GM23248 (cell line): ENCODE data around the gene MADCAM1. TPM values are rescaled to one million over a fixed set of nuclear protein-coding genes. Genes with fewer than 3 reads are reported as not detected.

ENCODE experiments used
- DNase-seq: peaks from one replicate; pipeline ENCODE4 v3.0.0-alpha.2; 2015
- H2AFZ ChIP-seq: fragments of 200-600 bp; sonication (generic); 2 replicates; pipeline ENCODE4 v1.6.1; 2016; ENCODE audit warnings: antibody characterized with exemption
- H3F3A ChIP-seq: fragments of 200-600 bp; sonication (generic); 2 replicates; pipeline ENCODE4 v1.6.1; 2016; ENCODE audit warnings: mild to moderate bottlenecking, antibody characterized with exemption, mixed run types; ENCODE audit not compliant: insufficient read depth
- H3K27ac ChIP-seq: fragments of 200-600 bp; sonication (generic); 2 replicates; pipeline ENCODE4 v1.5.1; 2016; ENCODE audit warnings: mild to moderate bottlenecking
- H3K27me3 ChIP-seq: fragments of 200-600 bp; sonication (generic); replicated peaks from 2 replicates; pipeline ENCODE4 v1.6.1; 2016; ENCODE audit warnings: mild to moderate bottlenecking; ENCODE audit not compliant: insufficient read depth
- H3K36me3 ChIP-seq: fragments of 200-600 bp; sonication (generic); 2 replicates; pipeline ENCODE4 v1.6.1; 2016; ENCODE audit warnings: low read depth, mild to moderate bottlenecking
- H3K4me1 ChIP-seq: fragments of 200-600 bp; sonication (generic); 2 replicates; pipeline ENCODE4 v1.6.1; 2016; ENCODE audit warnings: mild to moderate bottlenecking; ENCODE audit not compliant: insufficient read depth
- H3K4me2 ChIP-seq: fragments of 200-600 bp; sonication (generic); one replicate; pipeline ENCODE4 v1.6.1; 2016; ENCODE audit warnings: mild to moderate bottlenecking; ENCODE audit not compliant: unreplicated experiment
- H3K4me3 ChIP-seq: fragments of 200-600 bp; sonication (generic); 2 replicates; pipeline ENCODE4 v1.5.1; 2016; ENCODE audit warnings: mild to moderate bottlenecking
- H3K79me2 ChIP-seq: fragments of 200-600 bp; sonication (generic); 2 replicates; pipeline ENCODE4 v1.6.1; 2016; ENCODE audit warnings: mild to moderate bottlenecking; ENCODE audit not compliant: insufficient read depth
- H3K9ac ChIP-seq: fragments of 200-600 bp; sonication (generic); 2 replicates; pipeline ENCODE4 v1.6.1; 2016; ENCODE audit warnings: mild to moderate bottlenecking
- H3K9me2 ChIP-seq: fragments of 200-600 bp; sonication (generic); 2 replicates; pipeline ENCODE4 v1.6.1; 2016; ENCODE audit warnings: mixed run types, mild to moderate bottlenecking, moderate library complexity; ENCODE audit not compliant: insufficient read depth
- H3K9me3 ChIP-seq: fragments of 200-600 bp; sonication (generic); one replicate; pipeline ENCODE4 v1.6.1; 2017; ENCODE audit warnings: low read depth
- H4K20me1 ChIP-seq: fragments of 200-600 bp; sonication (generic); 2 replicates; pipeline ENCODE4 v1.6.0; 2016; ENCODE audit not compliant: insufficient read depth
- EZH2 ChIP-seq: fragments of 200-600 bp; sonication (generic); IDR thresholded peaks from 2 replicates; pipeline ENCODE4 v1.6.1; 2018; ENCODE audit warnings: antibody characterized with exemption, mild to moderate bottlenecking; ENCODE audit not compliant: insufficient read depth, poor library complexity, severe bottlenecking
- EZH2phosphoT487 ChIP-seq: fragments of 200-600 bp; sonication (generic); IDR thresholded peaks from 2 replicates; pipeline ENCODE4 v1.6.1; 2018; ENCODE audit warnings: antibody characterized with exemption, moderate library complexity, mild to moderate bottlenecking, low read depth; ENCODE audit not compliant: insufficient read depth
- WGBS, 2 experiments: methylation state at CpG; one replicate each; pipeline ENCODE4 v1.1.6; 2015 to 2017; ENCODE audit warnings: low lambda C conversion rate in 2 of 2, low coverage in 1 of 2; ENCODE audit errors: missing lambda C conversion rate in 2 of 2; 5-methylcytosine and 5-hydroxymethylcytosine counted together
- in situ Hi-C: fragments of 300-500 bp; cut with MboI; formaldehyde crosslinking; loops from 2 replicates; pipeline ENCODE4 v1.15.0; 2020
- polyA plus RNA-seq: library from polyadenylated mRNA; unstranded; fragments of >200 nt; fragmentation: Nextera tagmentation; extraction: Ambion mirVana; gene quantifications from 2 replicates; pipeline ENCODE4 v1.2.1, GENCODE V29; 2016
- total RNA-seq: library from RNA; depleted of rRNA; stranded (reverse); fragments of >200 nt; shearing (Covaris generic); gene quantifications from 2 replicates; pipeline ENCODE4 v1.2.3, GENCODE V29; 2014

Gene MADCAM1
- total and polyA plus RNA-seq, 2 experiments from 2014 or later = 0.38 to 0.54 TPM

DNA sequence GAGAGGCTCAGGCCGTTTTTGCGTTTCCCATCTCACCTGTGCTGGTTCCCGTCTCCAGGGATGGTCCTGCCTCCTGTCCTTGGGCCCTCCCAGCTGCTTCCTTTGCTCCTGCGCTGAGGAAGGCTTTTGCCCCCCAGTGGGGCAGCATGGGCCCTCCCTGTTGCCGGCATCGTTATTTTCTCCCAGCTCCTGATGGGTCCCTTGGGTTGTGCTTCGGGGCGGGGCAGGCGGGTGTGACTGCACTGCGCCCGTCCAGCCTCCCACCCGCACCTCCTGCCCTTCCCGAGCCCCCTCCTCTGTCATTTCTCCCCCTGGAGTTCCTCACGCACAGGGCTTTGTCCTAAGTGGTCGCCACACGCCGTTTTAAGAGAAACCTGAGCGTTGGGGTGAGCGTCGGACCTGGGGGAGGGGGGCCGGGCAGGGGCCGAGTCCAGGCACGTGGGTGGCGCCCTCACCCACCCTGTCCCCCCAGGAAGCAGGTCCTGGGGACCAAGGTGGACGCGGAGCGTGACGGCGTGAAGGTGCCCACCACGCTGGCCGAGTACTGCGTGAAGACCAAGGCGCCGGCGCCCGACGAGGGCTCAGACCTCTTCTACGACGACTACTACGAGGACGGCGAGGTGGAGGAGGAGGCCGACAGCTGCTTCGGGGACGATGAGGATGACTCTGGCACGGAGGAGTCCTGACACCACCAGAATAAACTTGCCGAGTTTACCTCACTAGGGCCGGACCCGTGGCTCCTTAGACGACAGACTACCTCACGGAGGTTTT, 44.8 kb downstream of the MADCAM1 start:
- H4K20me1 ChIP-seq = no peaks in the 10 kb centered on the region
- no peaks in the 10 kb centered on the region for H3K27me3 ChIP-seq
- H3K36me3 ChIP-seq = no peaks in the 10 kb centered on the region; the same call in 1 of the 2 replicates
- H3K27ac ChIP-seq = no peak overlapping the region
- TF ChIP-seq EZH2 (no peak), EZH2phosphoT487 (no peak)
- 87 to 92% methylated on average over 26 to 51 of the region's 51 CpGs for WGBS, 2 experiments
- peaks cover 15% of the 10 kb centered on the region for H3K79me2 ChIP-seq
- DNase-seq = no peak
- H3K4me3 ChIP-seq = no peak overlapping the region
- in situ Hi-C loops = no loop called here
- H3K4me2 ChIP-seq = no peak overlapping the region
- no peak overlapping the region for H3K9ac ChIP-seq
- no peaks in the 10 kb centered on the region for H3F3A ChIP-seq
- no peaks in the 10 kb centered on the region for H3K4me1 ChIP-seq
- H2AFZ ChIP-seq = no peak overlapping the region
- H3K9me3 ChIP-seq = no peaks in the 10 kb centered on the region
- H3K9me2 ChIP-seq = no peaks in the 10 kb centered on the region

DNA sequence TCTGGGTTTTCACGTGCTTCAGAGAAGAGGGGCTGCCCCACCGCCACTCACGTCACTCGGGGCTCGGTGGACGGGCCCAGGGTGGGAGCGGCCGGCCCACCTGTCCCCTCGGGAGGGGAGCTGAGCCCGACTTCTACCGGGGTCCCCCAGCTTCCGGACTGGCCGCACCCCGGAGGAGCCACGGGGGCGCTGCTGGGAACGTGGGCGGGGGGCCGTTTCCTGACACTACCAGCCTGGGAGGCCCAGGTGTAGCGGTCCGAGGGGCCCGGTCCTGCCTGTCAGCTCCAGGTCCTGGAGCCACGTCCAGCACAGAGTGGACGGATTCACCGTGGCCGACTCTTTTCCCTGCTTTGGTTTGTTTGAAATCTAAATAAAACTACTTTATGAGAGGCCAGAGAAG, 45.4 kb downstream of the MADCAM1 start:
- no peaks in the 10 kb centered on the region for H4K20me1 ChIP-seq
- H3F3A ChIP-seq = no peaks in the 10 kb centered on the region
- no peak overlapping the region for H3K4me2 ChIP-seq
- no peak overlapping the region for H3K4me3 ChIP-seq
- TF ChIP-seq EZH2phosphoT487 (no peak), EZH2 (no peak)
- no peak overlapping the region for H2AFZ ChIP-seq
- 93 to 95% methylated on average over 24 to 26 of the region's 26 CpGs for WGBS, 2 experiments
- H3K36me3 ChIP-seq = no peaks in the 10 kb centered on the region
- no peaks in the 10 kb centered on the region for H3K9me2 ChIP-seq
- no peaks in the 10 kb centered on the region for H3K27me3 ChIP-seq
- no peak overlapping the region for H3K27ac ChIP-seq
- no peak for DNase-seq
- H3K9ac ChIP-seq = no peak overlapping the region
- no peaks in the 10 kb centered on the region for H3K9me3 ChIP-seq
- H3K79me2 ChIP-seq = 0 out of 2 replicates have a peak, but pooled peaks cover 10% of the 10 kb centered on the region
- in situ Hi-C loops = no loop called here
- no peaks in the 10 kb centered on the region for H3K4me1 ChIP-seq

DNA sequence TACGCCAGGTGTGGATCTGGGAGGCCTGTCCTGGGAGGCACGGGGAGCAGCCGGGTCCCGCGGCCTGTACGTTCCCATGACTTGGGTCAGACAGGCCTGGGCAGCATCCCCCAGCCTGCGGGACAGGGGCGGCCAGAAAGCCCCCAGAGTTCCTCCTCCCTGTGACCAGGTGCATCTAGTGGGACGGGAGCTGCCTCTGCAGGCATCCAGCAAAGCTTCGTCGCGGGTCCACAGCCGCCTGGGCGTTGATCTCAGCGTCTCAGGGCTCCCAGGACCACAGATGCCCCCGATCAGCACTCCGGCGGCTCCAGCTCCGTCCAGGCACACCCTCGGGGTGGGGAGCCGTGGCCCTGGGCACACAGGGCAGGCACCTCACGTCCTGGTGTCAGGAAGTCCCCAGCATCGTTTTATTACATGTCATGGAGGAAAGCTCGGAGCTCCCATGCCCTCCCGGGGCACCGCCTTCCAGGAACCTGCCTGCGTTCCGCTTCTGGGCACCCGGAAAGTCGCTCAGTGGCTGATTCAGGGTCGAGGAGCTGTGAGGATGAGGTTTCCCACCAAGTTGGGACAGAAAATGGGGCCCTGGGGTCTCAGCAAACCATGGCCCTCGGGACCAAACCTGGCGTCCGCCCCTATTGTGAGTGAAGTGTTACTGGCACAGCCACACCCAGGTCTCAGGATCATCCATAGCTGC, 46.0 kb downstream of the MADCAM1 start:
- Histone ChIP-seq H3K27ac (no peak overlapping the region), H3K9ac (no peak overlapping the region), H3K4me1 (no peaks in the 10 kb centered on the region), H4K20me1 (no peaks in the 10 kb centered on the region), H2AFZ (no peak overlapping the region), H3K79me2 (0 out of 2 replicates have a peak, but pooled peaks cover 10% of the 10 kb centered on the region), H3K9me2 (no peaks in the 10 kb centered on the region), H3F3A (no peaks in the 10 kb centered on the region), H3K4me2 (no peak overlapping the region), H3K36me3 (no peaks in the 10 kb centered on the region), H3K4me3 (no peak overlapping the region), H3K9me3 (no peaks in the 10 kb centered on the region), H3K27me3 (no peaks in the 10 kb centered on the region)
- in situ Hi-C loops = no loop called here
- WGBS, 2 experiments = 92 to 93% methylated on average over 28 to 34 of the region's 34 CpGs
- TF ChIP-seq EZH2 = no peak
- no peak for TF ChIP-seq EZH2phosphoT487
- DNase-seq = no peak

DNA sequence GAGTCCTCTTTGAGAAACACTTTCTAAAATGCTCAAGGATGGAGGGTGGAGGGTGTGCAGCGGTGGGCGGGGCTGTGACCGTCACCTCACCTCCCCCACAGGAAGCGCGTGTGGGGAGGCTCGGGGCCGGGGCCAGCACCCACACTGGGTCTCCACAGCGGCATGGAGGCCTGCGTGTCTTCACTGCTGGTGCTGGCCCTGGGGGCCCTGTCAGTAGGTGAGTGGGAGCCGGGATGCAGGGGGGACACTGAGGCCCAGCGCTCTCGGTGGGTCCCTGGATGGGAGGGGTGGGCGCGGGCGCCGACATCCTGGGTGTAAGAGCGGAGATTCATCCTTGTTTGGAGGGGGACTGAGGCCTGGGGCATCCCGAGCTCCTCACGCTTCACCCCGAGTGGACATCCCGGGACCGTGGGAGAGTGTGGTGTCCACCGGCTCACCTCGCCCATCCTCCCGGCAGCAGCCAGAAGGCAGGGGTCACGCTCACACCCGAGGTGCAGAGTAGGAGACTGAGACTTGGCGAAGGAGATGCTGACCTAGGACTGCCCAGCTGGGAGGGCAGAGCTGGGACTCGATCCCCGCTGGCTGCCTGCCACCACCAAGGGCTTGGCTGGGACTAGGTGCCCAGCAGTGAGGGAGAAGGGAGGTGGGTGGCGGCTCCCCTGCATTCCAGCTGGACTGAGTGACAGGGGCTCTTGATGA, 47.8 kb downstream of the MADCAM1 start, which contains the start of gene GZMM:
GZMM (plus strand) TSS at position 144 of the 699 bp plus-strand sequence; CDS start at position 163, 19 bp downstream.
- Histone ChIP-seq H4K20me1 (no peaks in the 10 kb centered on the region), H3K4me1 (no peaks in the 10 kb centered on the region), H3F3A (no peaks in the 10 kb centered on the region), H3K9me3 (no peaks in the 10 kb centered on the region), H3K36me3 (no peaks in the 10 kb centered on the region), H2AFZ (no peak within 1 kb of the TSS), H3K79me2 (no peaks in the 10 kb centered on the region), H3K4me3 (no peak within 1 kb of the TSS), H3K27ac (no peak within 1 kb of the TSS), H3K27me3 (no peaks in the 10 kb centered on the region), H3K9me2 (no peaks in the 10 kb centered on the region), H3K4me2 (no peak within 1 kb of the TSS), H3K9ac (no peak within 1 kb of the TSS)
- DNase-seq = no peak
- WGBS, 2 experiments = 69 to 73% methylated on average over 29 to 30 of the region's 31 CpGs
- TF ChIP-seq EZH2 (no peak), EZH2phosphoT487 (no peak)
- in situ Hi-C loops = no loop called here
